Mesendoderm (in vitro differentiated cells): Measurements from ENCODE around the gene ATF2. TPM values are rescaled to one million over a fixed set of nuclear protein-coding genes. Genes with fewer than 3 reads are reported as not detected.

Experiments used
- small RNA-seq: library from polyadenylated mRNA; stranded (forward); fragments of <200 nt; extraction: miRNeasy Mini kit (QIAGEN cat#:217004); gene quantifications from one replicate; pipeline ENCODE3, GENCODE V24; 2013; ENCODE audit not compliant: insufficient read depth

The ATF2 gene

Small RNAs within 50 kb of the gene (small RNA-seq; reads per million reads assigned to genes)
- 3.0 reads per million, percentile 46 among the genes with 10 or more reads in this experiment for gene MIR933
- not detected for gene RF02271
- 0.54 reads per million for gene RNU6-1290P
- not detected for gene RNU6-763P
